BLaER1 (cell line): ENCODE data around the gene CNOT4.
"Not testable (repeated sequence)": the region's sequence is repeated elsewhere in the genome, so short reads cannot be mapped to it uniquely, and the experiment has no call there.

Experiments
- H3K27ac ChIP-seq: shearing (Covaris generic); formaldehyde crosslinking; 2 replicates; pipeline ENCODE4 v1.8.1; 2022
- H3K27me3 ChIP-seq: shearing (Covaris generic); formaldehyde crosslinking; 2 replicates; pipeline ENCODE4 v1.8.1; 2022
- H3K36me3 ChIP-seq: shearing (Covaris generic); formaldehyde crosslinking; 2 replicates; pipeline ENCODE4 v1.8.1; 2022
- H3K4me1 ChIP-seq: shearing (Covaris generic); formaldehyde crosslinking; 2 replicates; pipeline ENCODE4 v1.8.1; 2022
- H3K4me2 ChIP-seq: shearing (Covaris generic); formaldehyde crosslinking; 2 replicates; pipeline ENCODE4 v1.8.1; 2022
- H3K4me3 ChIP-seq: shearing (Covaris generic); formaldehyde crosslinking; 2 replicates; pipeline ENCODE4 v1.8.1; 2022
- H3K9ac ChIP-seq: shearing (Covaris generic); formaldehyde crosslinking; 2 replicates; pipeline ENCODE4 v1.8.1; 2022
- H3K9me3 ChIP-seq: shearing (Covaris generic); formaldehyde crosslinking; 2 replicates; pipeline ENCODE4 v1.8.1; 2022
- H4K20me1 ChIP-seq: shearing (Covaris generic); formaldehyde crosslinking; 2 replicates; pipeline ENCODE4 v1.8.1; 2022
- Cebpa-rat ChIP-seq: shearing (Covaris generic); IDR thresholded peaks from 2 replicates; pipeline ENCODE4 v1.8.1; 2022

CNOT4 gene

DNA sequence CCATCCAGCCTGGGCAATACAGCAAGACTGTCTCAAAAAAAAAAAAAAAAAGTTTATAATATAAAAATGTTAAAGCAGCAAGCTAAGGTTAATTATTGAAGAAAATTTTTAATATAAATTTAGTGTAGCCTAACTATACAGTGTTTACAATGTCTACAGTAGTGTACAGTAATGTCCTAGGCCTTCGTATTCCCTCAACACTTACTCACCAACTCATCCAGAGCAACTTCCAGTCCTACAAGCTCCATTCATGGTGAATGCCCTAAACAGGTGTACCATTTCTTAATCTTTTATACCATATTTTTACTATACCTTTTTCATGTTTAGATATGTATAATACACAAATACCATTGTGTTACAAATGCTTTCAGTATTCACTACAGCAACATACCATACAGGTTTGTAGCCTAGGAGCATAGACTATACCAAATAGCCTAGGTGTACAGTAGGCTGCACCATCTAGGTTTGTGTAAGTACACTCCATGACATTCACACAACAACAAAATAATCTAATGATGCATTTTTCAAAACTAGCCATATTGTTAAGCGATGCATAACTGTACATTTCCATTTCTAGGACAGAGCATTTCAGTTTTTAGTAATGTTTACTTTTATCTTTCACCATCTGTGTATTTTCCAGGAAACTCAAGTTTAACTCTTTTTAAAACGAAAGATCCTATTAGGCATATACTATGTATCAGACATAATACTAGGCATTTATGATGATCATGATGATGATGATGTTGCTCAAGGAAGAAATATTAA is 43.3 kb downstream of the CNOT4 start:
- Histone ChIP-seq H3K9me3 (peaks cover 16% of the 10 kb centered on the region), H3K27me3 (no peaks in the 10 kb centered on the region), H4K20me1 (peaks cover 66% of the 10 kb centered on the region), H3K9ac (no peak overlapping the region), H3K4me3 (no peak overlapping the region), H3K4me2 (no peak overlapping the region), H3K4me1 (0 out of 2 replicates have a peak, but pooled peaks cover 7% of the 10 kb centered on the region), H3K36me3 (peaks cover 21% of the 10 kb centered on the region), H3K27ac (no peak overlapping the region)
- no peak for TF ChIP-seq Cebpa-rat

DNA sequence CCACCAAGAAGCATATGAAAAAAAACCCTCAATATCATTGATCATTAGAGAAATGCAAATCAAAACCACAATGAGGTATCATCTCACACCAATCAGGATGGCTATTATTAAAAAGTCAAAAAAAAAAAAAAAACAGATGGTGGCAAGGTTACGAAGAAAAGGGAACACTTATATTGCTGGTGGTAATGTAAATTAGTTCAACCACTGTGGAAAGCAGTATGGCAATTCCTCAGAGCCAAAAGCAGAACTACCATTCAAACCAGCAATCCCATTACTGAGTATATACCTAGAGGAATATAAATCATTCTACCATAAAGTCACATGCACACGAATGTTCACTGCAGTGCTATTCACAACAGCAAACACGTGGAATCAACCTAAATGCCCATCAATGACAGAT is 46.0 kb downstream of the CNOT4 start:
- Histone ChIP-seq H3K27me3 (no peaks in the 10 kb centered on the region), H3K4me1 (peaks cover 33% of the 10 kb centered on the region), H3K36me3 (peaks cover 13% of the 10 kb centered on the region), H3K9ac (no peak overlapping the region), H4K20me1 (peaks cover 73% of the 10 kb centered on the region), H3K27ac (no peak overlapping the region), H3K4me3 (no peak overlapping the region), H3K9me3 (peaks cover 16% of the 10 kb centered on the region), H3K4me2 (no peak overlapping the region)
- no peak for TF ChIP-seq Cebpa-rat

DNA sequence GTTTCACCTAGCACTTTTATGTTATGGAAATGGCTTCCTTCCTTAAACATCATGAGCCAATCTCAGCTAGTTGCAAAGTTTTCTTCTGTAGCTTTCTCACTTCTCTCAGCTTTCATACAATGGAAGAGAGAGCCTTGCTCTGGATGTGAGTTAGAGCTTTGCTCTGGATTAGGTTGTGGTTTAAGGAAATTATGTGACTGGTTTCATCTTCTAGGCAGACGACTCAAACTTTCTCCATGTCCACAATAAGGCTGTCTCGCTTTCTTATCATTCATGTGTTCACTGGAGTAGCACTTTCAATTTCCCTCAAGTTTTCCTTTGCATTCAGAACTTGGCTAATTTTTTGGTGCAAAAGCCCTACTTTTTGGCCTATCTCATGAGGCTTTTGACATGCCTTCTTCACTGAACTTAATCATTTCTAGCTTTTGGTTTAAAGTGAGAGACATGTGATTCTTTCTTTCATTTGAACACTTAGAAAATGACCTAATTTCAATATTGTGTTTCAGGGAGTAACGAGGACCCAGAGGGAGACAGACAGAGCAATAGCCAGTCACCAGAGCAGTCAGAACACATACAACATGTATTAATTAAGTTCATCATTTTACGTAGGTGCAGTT is 49.8 kb downstream of the CNOT4 start:
- no peak for TF ChIP-seq Cebpa-rat
- H4K20me1 ChIP-seq: peaks cover 91% of the 10 kb centered on the region

DNA sequence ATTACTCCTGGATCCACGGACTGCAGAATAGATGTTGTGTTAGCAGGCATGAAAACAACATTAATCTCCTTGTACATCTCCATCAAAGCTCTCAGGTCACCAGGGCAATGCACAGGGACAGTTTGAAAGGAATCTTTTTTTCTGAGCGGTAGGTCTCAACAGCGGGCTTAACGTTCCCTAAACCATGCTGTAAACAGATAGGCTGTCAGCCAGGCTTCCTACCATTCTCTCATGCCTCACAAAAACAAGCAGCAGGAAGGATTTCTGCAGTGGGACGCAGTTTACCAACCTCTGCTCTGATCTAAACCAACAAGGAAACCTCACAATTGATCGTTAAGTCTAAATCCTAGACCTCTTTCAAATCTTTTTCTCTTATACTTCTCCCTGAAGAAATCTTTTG is 50.8 kb downstream of the CNOT4 start:
- Histone ChIP-seq H3K4me1 (peaks cover 32% of the 10 kb centered on the region), H4K20me1 (peaks cover 96% of the 10 kb centered on the region), H3K4me3 (no peak overlapping the region), H3K9me3 (peaks cover 12% of the 10 kb centered on the region), H3K27ac (no peak overlapping the region), H3K4me2 (peak overlapping the region; percentile 47), H3K27me3 (no peaks in the 10 kb centered on the region), H3K9ac (no peak overlapping the region), H3K36me3 (peaks cover 13% of the 10 kb centered on the region)
- no peak for TF ChIP-seq Cebpa-rat

More for the DNA sequence above, 49.8 kb downstream of the CNOT4 start:
- H3K4me1 ChIP-seq: peaks cover 27% of the 10 kb centered on the region
- peaks cover 17% of the 10 kb centered on the region for H3K36me3 ChIP-seq
- H3K27me3 ChIP-seq: no peaks in the 10 kb centered on the region
- peaks cover 16% of the 10 kb centered on the region for H3K9me3 ChIP-seq
- no peak overlapping the region for H3K9ac ChIP-seq
- H3K4me2 ChIP-seq: peak overlapping the region; percentile 47
- no peak overlapping the region for H3K27ac ChIP-seq
- H3K4me3 ChIP-seq: no peak overlapping the region

DNA sequence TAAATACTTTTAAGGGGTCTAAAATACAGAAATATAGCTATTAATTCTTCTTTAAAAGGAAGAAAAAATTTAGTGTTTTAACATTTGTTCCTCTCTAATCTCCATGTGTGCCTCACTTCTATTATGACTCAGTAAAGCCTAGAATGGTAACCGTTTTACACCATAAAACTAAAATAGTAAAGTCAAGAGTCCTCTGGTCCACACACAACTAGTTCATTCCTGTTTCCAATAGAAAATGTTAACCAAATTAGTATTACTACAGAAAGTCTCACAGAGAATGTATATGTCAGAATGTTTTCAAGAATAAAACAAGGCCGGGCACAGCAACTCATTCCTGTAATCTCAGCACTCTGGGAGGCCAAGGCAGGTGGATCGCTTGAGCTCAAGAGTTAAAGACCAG is 55.8 kb downstream of the CNOT4 start:
- peaks cover 7% of the 10 kb centered on the region for H3K4me1 ChIP-seq
- H3K4me2 ChIP-seq: no peak overlapping the region
- H3K27me3 ChIP-seq: no peaks in the 10 kb centered on the region
- no peak for TF ChIP-seq Cebpa-rat
- peaks cover 91% of the 10 kb centered on the region for H4K20me1 ChIP-seq
- no peak overlapping the region for H3K9ac ChIP-seq
- no peak overlapping the region for H3K27ac ChIP-seq
- no peak overlapping the region for H3K4me3 ChIP-seq
- H3K36me3 ChIP-seq: peaks cover 9% of the 10 kb centered on the region; the same call in 1 of the 2 replicates
- no peaks in the 10 kb centered on the region for H3K9me3 ChIP-seq

DNA sequence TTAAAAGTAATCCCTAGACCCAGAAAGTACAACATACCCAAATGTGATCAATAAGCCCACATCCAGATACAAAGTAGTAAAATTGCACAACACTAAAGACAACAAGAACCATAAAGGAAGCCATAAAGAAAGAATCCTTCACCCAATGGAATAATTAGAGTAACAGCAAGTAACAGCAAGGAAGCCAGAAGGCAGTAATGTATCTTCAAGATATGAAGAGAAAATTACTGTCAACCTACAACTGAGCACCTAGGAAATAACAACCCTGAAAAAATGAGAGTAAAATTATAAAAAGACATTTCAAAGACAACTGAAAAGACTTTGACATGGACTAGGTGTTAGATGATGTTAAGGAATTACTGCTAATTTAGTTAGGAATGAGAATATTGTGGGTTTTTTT is 60.5 kb downstream of the CNOT4 start:
- no peaks in the 10 kb centered on the region for H3K9me3 ChIP-seq
- H3K4me3 ChIP-seq: no peak overlapping the region
- no peak overlapping the region for H3K9ac ChIP-seq
- H4K20me1 ChIP-seq: peaks cover 78% of the 10 kb centered on the region
- H3K36me3 ChIP-seq: peaks cover 15% of the 10 kb centered on the region; the same call in 1 of the 2 replicates
- no peak overlapping the region for H3K27ac ChIP-seq
- H3K27me3 ChIP-seq: no peaks in the 10 kb centered on the region
- H3K4me1 ChIP-seq: peaks cover 7% of the 10 kb centered on the region; the same call in 1 of the 2 replicates
- H3K4me2 ChIP-seq: no peak overlapping the region
- no peak for TF ChIP-seq Cebpa-rat

DNA sequence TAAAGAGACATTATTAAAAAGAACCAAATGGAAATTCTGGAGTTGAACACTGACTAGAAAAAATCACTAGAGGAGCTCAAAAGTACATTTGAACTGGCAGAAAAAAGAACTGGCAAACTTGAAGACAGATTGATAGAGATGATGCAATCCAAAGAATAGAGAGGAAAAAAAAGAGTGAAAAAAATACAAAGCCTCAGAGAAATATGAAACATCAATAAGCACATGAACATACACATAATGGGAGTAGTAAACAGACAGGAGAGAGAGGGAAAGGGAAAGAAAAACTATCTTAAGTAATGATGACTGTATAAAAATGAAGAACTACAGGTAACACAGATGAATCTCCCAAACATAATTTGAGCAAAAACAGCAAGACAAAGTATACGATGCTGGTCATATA is 61.1 kb downstream of the CNOT4 start:
- no peaks in the 10 kb centered on the region for H3K9me3 ChIP-seq
- H3K9ac ChIP-seq: no peak overlapping the region
- H3K4me2 ChIP-seq: no peak overlapping the region
- peaks cover 82% of the 10 kb centered on the region for H4K20me1 ChIP-seq
- H3K27ac ChIP-seq: no peak overlapping the region
- no peak overlapping the region for H3K4me3 ChIP-seq
- TF ChIP-seq Cebpa-rat: no peak
- H3K4me1 ChIP-seq: peaks cover 7% of the 10 kb centered on the region; the same call in 1 of the 2 replicates
- H3K36me3 ChIP-seq: peaks cover 22% of the 10 kb centered on the region; the same call in 1 of the 2 replicates
- no peaks in the 10 kb centered on the region for H3K27me3 ChIP-seq

DNA sequence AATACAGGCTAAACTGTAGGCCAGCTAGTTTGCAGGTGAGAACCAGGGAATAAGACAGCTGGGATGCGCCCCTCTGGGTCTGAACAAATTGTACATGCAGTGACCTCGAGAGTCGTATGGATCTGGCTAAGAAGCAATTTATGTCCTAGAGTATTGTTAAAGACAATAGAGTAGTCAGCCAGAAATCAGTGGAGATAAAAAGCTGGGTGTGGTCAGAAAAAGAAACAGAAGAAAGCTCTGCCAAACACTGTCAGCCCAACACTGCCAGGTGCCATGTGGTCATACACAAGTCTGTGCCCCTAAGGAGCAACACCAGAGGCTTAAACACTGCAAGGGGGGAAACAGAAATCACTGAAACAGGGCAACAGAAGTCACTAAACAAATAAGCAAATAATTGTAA is 62.2 kb downstream of the CNOT4 start:
- TF ChIP-seq Cebpa-rat: no peak
- no peak overlapping the region for H3K4me3 ChIP-seq
- no peak overlapping the region for H3K4me2 ChIP-seq
- H3K27me3 ChIP-seq: no peaks in the 10 kb centered on the region
- no peak overlapping the region for H3K27ac ChIP-seq
- H3K4me1 ChIP-seq: peaks cover 7% of the 10 kb centered on the region; the same call in 1 of the 2 replicates
- H3K9ac ChIP-seq: no peak overlapping the region
- H4K20me1 ChIP-seq: peaks cover 84% of the 10 kb centered on the region
- no peaks in the 10 kb centered on the region for H3K9me3 ChIP-seq
- peaks cover 24% of the 10 kb centered on the region; the same call in 1 of the 2 replicates for H3K36me3 ChIP-seq

DNA sequence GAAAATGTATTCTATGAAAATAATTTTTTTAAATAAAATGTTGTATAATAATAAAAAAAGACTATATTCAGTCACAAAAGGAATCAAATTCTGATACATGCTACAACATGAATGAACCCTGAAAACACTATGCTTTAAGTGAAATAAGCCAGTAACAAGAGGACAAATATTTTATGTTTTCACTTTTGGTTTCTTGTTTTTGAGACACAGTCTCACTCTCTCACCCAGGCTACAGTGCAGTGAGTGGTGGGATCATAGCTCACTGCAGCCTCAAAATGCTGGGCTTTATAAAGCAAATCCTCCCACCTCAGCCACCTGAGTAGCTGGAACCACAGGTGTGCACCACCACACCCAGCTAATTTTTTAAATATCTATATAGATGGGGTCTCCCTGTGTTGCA is 64.2 kb downstream of the CNOT4 start:
- Histone ChIP-seq H3K4me2 (no peak overlapping the region), H3K27me3 (no peaks in the 10 kb centered on the region), H3K9me3 (no peaks in the 10 kb centered on the region), H4K20me1 (peaks cover 86% of the 10 kb centered on the region), H3K36me3 (peaks cover 18% of the 10 kb centered on the region; the same call in 1 of the 2 replicates), H3K27ac (no peak overlapping the region), H3K4me3 (no peak overlapping the region), H3K4me1 (peaks cover 7% of the 10 kb centered on the region; the same call in 1 of the 2 replicates), H3K9ac (no peak overlapping the region)
- no peak for TF ChIP-seq Cebpa-rat

DNA sequence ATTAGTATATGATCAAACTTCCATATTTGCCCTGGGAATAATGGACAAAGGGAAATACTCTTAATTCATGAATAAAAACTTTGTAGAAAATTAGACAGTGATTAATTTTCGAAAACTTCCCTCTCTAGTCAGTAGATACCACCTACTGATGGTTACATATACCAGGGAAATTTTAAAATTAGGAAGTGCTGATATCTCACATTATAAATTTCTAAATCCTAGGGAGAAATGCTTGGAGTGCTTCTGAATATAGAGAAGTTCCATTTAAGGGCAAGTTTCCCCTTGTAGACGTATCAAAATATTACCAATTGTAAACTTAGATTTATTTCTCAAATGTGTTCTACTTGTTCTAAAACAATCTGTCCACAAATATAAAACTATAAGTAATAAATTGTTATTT is 64.6 kb downstream of the CNOT4 start:
- not testable (repeated sequence) for H3K27ac ChIP-seq, H3K4me2 ChIP-seq, H3K4me3 ChIP-seq, H3K9ac ChIP-seq, H3K27me3 ChIP-seq, H3K9me3 ChIP-seq, H3K4me1 ChIP-seq
- peaks cover 18% of the 10 kb centered on the region; the same call in 1 of the 2 replicates for H3K36me3 ChIP-seq
- H4K20me1 ChIP-seq: peaks cover 86% of the 10 kb centered on the region
